Right lobe of liver (tissue), 4 donors: ENCODE measurements around the gene TANGO2.

ENCODE experiments used
- CTCF ChIP-seq, 4 donors: fragments of 200-600 bp in 3 of 4; fragments of 450-650 bp in 1 of 4; IDR thresholded peaks; one replicate each; pipeline versions ENCODE4 v1.5.1 to v1.8.0; 2016 to 2022; ENCODE audit warnings: antibody characterized with exemption in 4 of 4, mild to moderate bottlenecking in 2 of 4
- POLR2A ChIP-seq: fragments of 450-650 bp; IDR thresholded peaks from one replicate; pipeline ENCODE4 v1.6.1; 2017; ENCODE audit warnings: antibody characterized with exemption, mild to moderate bottlenecking
- donor health status: DM: no; HTN: no; CAD: no.
- donor health status: DM: no; HTN: no; CAD: no.
- donor health status: DM: no; HTN: yes; CAD: no.

GRCh38 chr22:20110359-20110985 lies 89.6 kb downstream of the TANGO2 start:
- TF ChIP-seq POLR2A (no peak), CTCF (IDR thresholded peaks at IDR 0.05) (no peak)
